GM12891 (cell line): ENCODE data around the gene AP3B1.

Experiments used
- POLR2A ChIP-seq: IDR thresholded peaks from 2 replicates; pipeline ENCODE4 v1.6.1; 2011; ENCODE audit warnings: low read depth, low read length, control low read depth
- POLR2AphosphoS5 ChIP-seq: IDR thresholded peaks from 2 replicates; pipeline ENCODE4 v1.6.1; 2011; ENCODE audit warnings: low read depth, low read length, control low read depth
- POU2F2 ChIP-seq: IDR thresholded peaks from 2 replicates; pipeline ENCODE4 v1.6.1; 2011; ENCODE audit warnings: low read depth, mild to moderate bottlenecking, control low read depth, low read length, moderate library complexity

DNA sequence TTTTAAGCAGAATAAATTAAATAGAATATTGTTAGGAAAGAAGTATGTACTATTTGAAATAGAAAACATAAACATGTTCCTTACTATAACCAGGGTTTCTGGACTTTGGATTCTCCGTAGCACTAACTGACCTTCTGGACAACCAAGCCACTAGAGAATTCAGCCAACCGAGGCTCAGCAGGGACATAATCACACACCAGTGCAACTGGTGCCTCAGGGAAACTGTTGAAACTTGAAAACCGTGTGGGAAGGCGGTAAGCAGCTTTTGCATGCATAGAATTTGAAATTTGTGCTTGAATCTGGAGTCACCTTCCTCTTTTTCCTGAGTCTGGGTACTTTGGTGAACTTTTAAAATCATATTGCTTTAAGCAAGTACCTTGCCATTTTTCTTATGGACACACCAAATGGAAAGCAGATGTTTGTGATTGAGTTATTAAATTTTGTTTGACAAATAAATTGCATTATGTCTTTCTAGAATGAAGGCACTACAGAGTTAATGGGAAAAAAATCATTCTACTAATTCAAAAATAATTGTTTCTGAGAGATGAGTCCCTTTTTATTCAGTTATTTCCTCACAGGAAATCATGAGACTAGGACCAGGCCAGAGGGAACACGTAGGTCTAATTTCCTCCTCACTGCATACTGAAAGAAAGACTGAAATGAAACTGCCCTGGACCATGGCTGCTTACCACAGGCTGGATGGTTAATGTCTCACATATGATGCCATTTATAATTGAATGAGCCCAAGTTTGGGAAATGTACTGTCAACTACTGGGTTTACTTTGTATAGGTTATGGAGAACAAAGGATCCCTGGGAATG lies 45.3 kb upstream of the AP3B1 start:
- TF ChIP-seq POLR2A (no peak), POLR2AphosphoS5 (no peak), POU2F2 (no peak)
